Kidney tubule cell (primary cell): ENCODE data around the gene FAM193A.
"Not testable (repeated sequence)": the region's sequence is repeated elsewhere in the genome, so short reads cannot be mapped to it uniquely, and the experiment has no call there.

Source experiments
- DNase-seq: peaks from one replicate; pipeline ENCODE4 v3.0.0-alpha.2; 2018; ENCODE audit warnings: low spot score

The FAM193A gene

GRCh38 chr4:2536193-2537010, at the start of gene FAM193A:
FAM193A (plus strand) TSS chr4:2536647; CDS start chr4:2536916, 269 bp downstream.
- peak; percentile 100 for DNase-seq

GRCh38 chr4:2486981-2487380, 49.5 kb upstream of the FAM193A start:
- no peak for DNase-seq

- DNase-seq, result no peak
These were observed 48.8 kb upstream of the FAM193A start for GRCh38 chr4:2487632-2488031.

- no peak for DNase-seq
These were observed 47.2 kb upstream of the FAM193A start for GRCh38 chr4:2489081-2489805.

GRCh38 chr4:2489841-2490552, 46.5 kb upstream of the FAM193A start:
- peak; percentile 39 for DNase-seq

- DNase-seq, result no peak
These were observed 43.5 kb upstream of the FAM193A start for GRCh38 chr4:2492970-2493369.

- no peak for DNase-seq
These were observed 41.5 kb upstream of the FAM193A start for GRCh38 chr4:2494992-2495391.

- no peak for DNase-seq
These were observed 39.1 kb upstream of the FAM193A start for GRCh38 chr4:2497324-2497723.

GRCh38 chr4:2497931-2498330, 38.5 kb upstream of the FAM193A start:
- DNase-seq, result no peak

- DNase-seq, result no peak
These were observed 35.9 kb upstream of the FAM193A start for GRCh38 chr4:2500547-2500946.

- DNase-seq, result no peak
These were observed 35.3 kb upstream of the FAM193A start for GRCh38 chr4:2501034-2501594.

GRCh38 chr4:2503809-2504208, 32.6 kb upstream of the FAM193A start:
- no peak for DNase-seq

- no peak for DNase-seq
These were observed 29.2 kb upstream of the FAM193A start for GRCh38 chr4:2507259-2507658.

- DNase-seq, result no peak
These were observed 28.6 kb upstream of the FAM193A start for GRCh38 chr4:2507855-2508254.

- no peak for DNase-seq
These were observed 25.8 kb upstream of the FAM193A start for GRCh38 chr4:2510351-2511259.

GRCh38 chr4:2511645-2512131, 24.8 kb upstream of the FAM193A start:
- DNase-seq, result no peak

GRCh38 chr4:2512396-2513135, 23.9 kb upstream of the FAM193A start:
- no peak for DNase-seq

GRCh38 chr4:2514193-2514592, 22.3 kb upstream of the FAM193A start:
- not testable (repeated sequence) for DNase-seq

GRCh38 chr4:2514944-2515343, 21.5 kb upstream of the FAM193A start:
- not testable (repeated sequence) for DNase-seq

- no peak for DNase-seq
These were observed 20.5 kb upstream of the FAM193A start for GRCh38 chr4:2515830-2516550.
